HepG2 (cell line): ENCODE data around the gene CCDC88C. TPM values are rescaled to one million over a fixed set of nuclear protein-coding genes. Genes with fewer than 3 reads are reported as not detected.

Experiments
- ATAC-seq: fragments of 200-7000 bp; cut with Tn5 transposase; 3 replicates; pipeline ENCODE4 v1.9.1; 2020; ENCODE audit warnings: mild to moderate bottlenecking, moderate library complexity
- BruUV-seq: library from RNA; stranded (reverse); fragments of 400-500 nt; replicated peaks from 2 replicates; lab custom pipeline; 2021; lab: Mats Ljungman, UMichigan
- CTCF ChIA-PET: fragments of 300-600 bp; formaldehyde crosslinking; extraction: SDS; loops from one replicate; lab custom pipeline; 2021; ENCODE audit warnings: low total read pairs, inconsistent platforms, low intra/inter-chr PET ratio; lab: Yijun Ruan, JAX
- POLR2A ChIA-PET: fragments of 350-600 bp; sonication (Branson Sonifier 250); formaldehyde crosslinking; loops from one replicate; lab custom pipeline; 2020; ENCODE audit warnings: antibody characterized with exemption, inconsistent platforms; lab: Yijun Ruan, JAX
- DNase-seq: peaks from one replicate; pipeline ENCODE4 v3.0.0-alpha.2; 2015; ENCODE audit warnings: low spot score
- FAIRE-seq: peaks from 3 replicates; lab custom pipeline; 2011; peaks lifted over from hg19 to GRCh38; lab: Jason Lieb, UNC
- H2AFZ ChIP-seq: one replicate; pipeline ENCODE4 v1.6.1; 2011; ENCODE audit warnings: low read length, inconsistent platforms
- H3K27ac ChIP-seq: fragments of 300-600 bp; 3 replicates; pipeline ENCODE4 v1.8.0; 2011; ENCODE audit warnings: mixed run types, mild to moderate bottlenecking, mixed read lengths, low read length, inconsistent platforms; ENCODE audit not compliant: insufficient read depth; ENCODE audit errors: extremely low read length
- H3K27me3 ChIP-seq, 2 experiments: fragments of 200-600 bp in 1 of 2; 2 replicates in 1 of 2; 3 replicates in 1 of 2; pipeline versions ENCODE4 v1.6.0 to v1.8.0; 2011; ENCODE audit warnings: low read length in 2 of 2, mild to moderate bottlenecking in 2 of 2, moderate library complexity in 2 of 2, inconsistent platforms in 1 of 2; ENCODE audit not compliant: insufficient read depth in 2 of 2, control insufficient read depth in 1 of 2
- H3K36me3 ChIP-seq, 2 experiments: fragments of 200-600 bp in 1 of 2; replicated peaks in 1 of 2; 2 replicates in 1 of 2; 3 replicates in 1 of 2; pipeline versions ENCODE4 v1.5.1 to v1.8.0; 2011; ENCODE audit warnings: low read length in 2 of 2, inconsistent platforms in 1 of 2; ENCODE audit not compliant: insufficient read depth in 2 of 2, control insufficient read depth in 1 of 2
- H3K4me1 ChIP-seq: 2 replicates; pipeline ENCODE4 v1.5.1; 2012; ENCODE audit warnings: low read length, inconsistent platforms; ENCODE audit not compliant: insufficient read depth
- H3K4me2 ChIP-seq: 2 replicates; pipeline ENCODE4 v1.6.0; 2011; ENCODE audit warnings: low read depth, low read length, inconsistent platforms
- H3K4me3 ChIP-seq, 3 experiments: fragments of 200-600 bp in 1 of 3; sonication (generic), shearing (Covaris generic) in 1 of 3; replicated peaks in 1 of 3; 2 replicates each; pipeline ENCODE4 v1.5.1; 2011 to 2016; ENCODE audit warnings: low read length in 3 of 3, inconsistent platforms in 2 of 3, low read depth in 2 of 3, mild to moderate bottlenecking in 2 of 3, control low read depth in 1 of 3, mixed read lengths in 1 of 3; ENCODE audit not compliant: insufficient read depth in 1 of 3
- H3K79me2 ChIP-seq: one replicate; pipeline ENCODE4 v1.6.1; 2011; ENCODE audit warnings: low read length, inconsistent platforms; ENCODE audit not compliant: insufficient read depth
- H3K9ac ChIP-seq: 2 replicates; pipeline ENCODE4 v1.6.0; 2011; ENCODE audit warnings: mild to moderate bottlenecking, low read depth, low read length, inconsistent platforms; ENCODE audit not compliant: insufficient read depth
- H3K9me3 ChIP-seq: 2 replicates; pipeline ENCODE4 v1.5.1; 2012; ENCODE audit warnings: mild to moderate bottlenecking, low read length
- H4K20me1 ChIP-seq: 2 replicates; pipeline ENCODE4 v1.6.0; 2011; ENCODE audit warnings: inconsistent platforms, mild to moderate bottlenecking, low read length, moderate library complexity; ENCODE audit not compliant: insufficient read depth
- FIP1L1 ChIP-seq: fragments of 200-400 bp; formaldehyde crosslinking; IDR thresholded peaks from 2 replicates; pipeline ENCODE4 v1.6.1; 2018; ENCODE audit warnings: low read depth, mild to moderate bottlenecking, low read length, moderate library complexity, borderline replicate concordance; ENCODE audit not compliant: insufficient read depth
- JARID2 ChIP-seq: sonication (generic); formaldehyde crosslinking; IDR thresholded peaks from 2 replicates; pipeline ENCODE4 v1.8.1; 2023; ENCODE audit warnings: missing genetic modification reagents, inconsistent platforms; ENCODE audit not compliant: insufficient replicate concordance
- JUND ChIP-seq: sonication (generic); formaldehyde crosslinking; IDR thresholded peaks from 2 replicates; pipeline ENCODE4 v1.8.0; 2022; ENCODE audit warnings: mild to moderate bottlenecking, missing genetic modification reagents
- MTA3 ChIP-seq: sonication (generic); formaldehyde crosslinking; IDR thresholded peaks from 2 replicates; pipeline ENCODE4 v1.4.0; 2020; ENCODE audit warnings: missing genetic modification reagents
- PRMT3 ChIP-seq: sonication (generic); formaldehyde crosslinking; IDR thresholded peaks from 2 replicates; pipeline ENCODE4 v1.8.1; 2022; ENCODE audit warnings: low read depth, mild to moderate bottlenecking, moderate library complexity, missing genetic modification reagents, borderline replicate concordance
- RFX5 ChIP-seq: IDR thresholded peaks from 2 replicates; pipeline ENCODE4 v1.6.1; 2011; ENCODE audit warnings: low read depth, low read length, improper control_type of control experiment
- SETDB1 ChIP-seq: sonication (generic); formaldehyde crosslinking; IDR thresholded peaks from 2 replicates; pipeline ENCODE4 v1.5.1; 2020; ENCODE audit warnings: missing genetic modification reagents, mild to moderate bottlenecking, borderline replicate concordance
- ZNF607 ChIP-seq: sonication (generic); formaldehyde crosslinking; IDR thresholded peaks from 2 replicates; pipeline ENCODE4 v1.5.1; 2020; ENCODE audit warnings: missing genetic modification reagents, mild to moderate bottlenecking, borderline replicate concordance
- ZNF652 ChIP-seq: IDR thresholded peaks from 2 replicates; pipeline ENCODE4 v1.6.1; 2016; ENCODE audit warnings: low read depth, borderline replicate concordance
- WGBS: methylation state at CpG from one replicate; pipeline ENCODE4 v1.1.6; 2017; ENCODE audit warnings: low lambda C conversion rate; 5-methylcytosine and 5-hydroxymethylcytosine counted together
- in situ Hi-C: cut with HindIII; loops from 2 replicates; pipeline ENCODE4 v1.10.0; 2017; ENCODE audit warnings: low pct_unique_long_range_greater_than_20kb; ENCODE audit not compliant: extremely low pct_ligation_motif_present
- intact Hi-C: fragments of 100-400 bp; cut with micrococcal nuclease; formaldehyde crosslinking; loops from one replicate; pipeline ENCODE4 v1.10.0; 2022; ENCODE audit not compliant: unreplicated experiment
- polyA plus RNA-seq, 8 experiments: library from polyadenylated mRNA; depleted of rRNA in 3 of 8; stranded (reverse) in 7 of 8; unstranded in 1 of 8; fragments of >200 nt; fragmentation: Illumina TruSeq in 4 of 8; extraction: Trizol in 4 of 8; gene quantifications; 2 replicates each; pipeline versions ENCODE4 v1.2.1 to v1.2.3, GENCODE V29; 2011 to 2016; ENCODE audit warnings: low read depth in 4 of 8, missing spikeins in 1 of 8, mixed read lengths in 1 of 8; ENCODE audit not compliant: insufficient read depth in 1 of 8
- total RNA-seq, 5 experiments: library from RNA; depleted of rRNA; stranded (reverse); fragments of >200 nt; fragmentation: Illumina TruSeq; extraction: Trizol; gene quantifications; 2 replicates each; pipeline ENCODE4 v1.2.3, GENCODE V29; 2016; ENCODE audit warnings: low read depth in 1 of 5
- TF ChIP-seq, protein P1 (sequence below): sonication (generic); formaldehyde crosslinking; IDR thresholded peaks from one replicate; pipeline ENCODE4 v1.5.1; 2020; ENCODE audit warnings: mild to moderate bottlenecking, missing genetic modification reagents; ENCODE audit errors: not compliant biosample characterization
- TF ChIP-seq, protein P2 (sequence below): fragments of 450-650 bp; IDR thresholded peaks from 2 replicates; pipeline ENCODE4 v1.6.1; 2016
- TF ChIP-seq, protein P3 (sequence below): sonication (generic); formaldehyde crosslinking; IDR thresholded peaks from 2 replicates; pipeline ENCODE4 v1.4.0; 2020; ENCODE audit warnings: mild to moderate bottlenecking, missing genetic modification reagents, borderline replicate concordance

CCDC88C gene
- total and polyA plus RNA-seq, 2 of the 13 experiments (the other 11 are each of a cell fraction or from before 2014, with no cell fraction given): 3.6 to 11.7 TPM

DNA sequence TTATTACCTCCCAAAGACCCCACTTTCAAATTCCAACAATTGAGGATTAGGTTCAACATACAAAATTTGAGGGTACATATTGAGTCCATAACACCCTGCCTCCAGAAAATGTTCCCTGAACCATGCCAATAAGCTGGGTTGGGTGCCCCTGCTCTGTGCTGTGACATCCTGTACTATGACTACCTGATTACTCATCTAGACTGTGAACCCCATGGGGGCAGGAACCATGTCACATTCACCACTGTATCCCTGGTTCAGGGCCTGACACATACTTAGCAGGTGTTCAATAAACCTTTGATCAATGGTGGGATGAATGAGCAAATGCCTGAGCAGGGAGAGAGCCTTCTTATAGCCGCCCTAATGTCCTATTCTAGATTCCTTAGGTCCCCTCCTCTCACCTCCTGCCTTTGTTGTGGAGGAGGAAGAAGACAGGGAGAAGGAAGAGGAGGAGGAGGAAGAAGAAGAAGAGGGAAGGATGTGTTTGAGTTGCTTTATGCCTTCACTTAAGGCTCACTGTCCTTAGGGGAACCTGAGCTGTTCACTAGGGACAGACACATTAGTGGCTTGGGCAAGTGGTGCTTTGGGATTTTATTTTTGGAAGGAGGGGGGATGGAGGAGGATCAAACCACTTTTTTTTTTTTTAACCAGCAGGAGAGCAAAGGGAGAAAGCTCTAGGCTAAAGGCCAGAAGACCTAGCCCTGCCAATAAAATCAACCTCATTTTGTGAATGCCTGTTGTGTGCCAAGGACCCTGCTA is 194.4 kb downstream of the CCDC88C start:
- no peaks in the 10 kb centered on the region for H3K4me1 ChIP-seq
- ChIA-PET CTCF (no interaction called here), POLR2A (no interaction called here)
- H3K4me3 ChIP-seq: no peak overlapping the region
- no peaks in the 10 kb centered on the region; a peak in 1 of 5 replicates for H3K36me3 ChIP-seq
- in situ Hi-C loops: no loop called here
- DNase-seq (no peak), ATAC-seq (no peak), FAIRE-seq (no peak)
- no peak overlapping the region for H2AFZ ChIP-seq
- no peaks in the 10 kb centered on the region for H4K20me1 ChIP-seq
- WGBS: 100% methylated on average over 1 of the region's 1 CpG
- H3K27me3 ChIP-seq: no peaks in the 10 kb centered on the region
- H3K27ac ChIP-seq: no peak overlapping the region
- intact Hi-C loops: no loop called here
- H3K79me2 ChIP-seq: no peaks in the 10 kb centered on the region
- BruUV-seq: no TSS peak
- H3K4me2 ChIP-seq: no peak overlapping the region
- H3K9me3 ChIP-seq: no peaks in the 10 kb centered on the region
- no peak overlapping the region for H3K9ac ChIP-seq
- TF ChIP-seq FIP1L1: no peak
- TF ChIP-seq PRMT3: no peak
- TF ChIP-seq ZNF607 (CRISPR knock-in tag): no peak
- no peak for TF ChIP-seq JARID2
- no peak for TF ChIP-seq JUND
- TF ChIP-seq, protein P1, sequence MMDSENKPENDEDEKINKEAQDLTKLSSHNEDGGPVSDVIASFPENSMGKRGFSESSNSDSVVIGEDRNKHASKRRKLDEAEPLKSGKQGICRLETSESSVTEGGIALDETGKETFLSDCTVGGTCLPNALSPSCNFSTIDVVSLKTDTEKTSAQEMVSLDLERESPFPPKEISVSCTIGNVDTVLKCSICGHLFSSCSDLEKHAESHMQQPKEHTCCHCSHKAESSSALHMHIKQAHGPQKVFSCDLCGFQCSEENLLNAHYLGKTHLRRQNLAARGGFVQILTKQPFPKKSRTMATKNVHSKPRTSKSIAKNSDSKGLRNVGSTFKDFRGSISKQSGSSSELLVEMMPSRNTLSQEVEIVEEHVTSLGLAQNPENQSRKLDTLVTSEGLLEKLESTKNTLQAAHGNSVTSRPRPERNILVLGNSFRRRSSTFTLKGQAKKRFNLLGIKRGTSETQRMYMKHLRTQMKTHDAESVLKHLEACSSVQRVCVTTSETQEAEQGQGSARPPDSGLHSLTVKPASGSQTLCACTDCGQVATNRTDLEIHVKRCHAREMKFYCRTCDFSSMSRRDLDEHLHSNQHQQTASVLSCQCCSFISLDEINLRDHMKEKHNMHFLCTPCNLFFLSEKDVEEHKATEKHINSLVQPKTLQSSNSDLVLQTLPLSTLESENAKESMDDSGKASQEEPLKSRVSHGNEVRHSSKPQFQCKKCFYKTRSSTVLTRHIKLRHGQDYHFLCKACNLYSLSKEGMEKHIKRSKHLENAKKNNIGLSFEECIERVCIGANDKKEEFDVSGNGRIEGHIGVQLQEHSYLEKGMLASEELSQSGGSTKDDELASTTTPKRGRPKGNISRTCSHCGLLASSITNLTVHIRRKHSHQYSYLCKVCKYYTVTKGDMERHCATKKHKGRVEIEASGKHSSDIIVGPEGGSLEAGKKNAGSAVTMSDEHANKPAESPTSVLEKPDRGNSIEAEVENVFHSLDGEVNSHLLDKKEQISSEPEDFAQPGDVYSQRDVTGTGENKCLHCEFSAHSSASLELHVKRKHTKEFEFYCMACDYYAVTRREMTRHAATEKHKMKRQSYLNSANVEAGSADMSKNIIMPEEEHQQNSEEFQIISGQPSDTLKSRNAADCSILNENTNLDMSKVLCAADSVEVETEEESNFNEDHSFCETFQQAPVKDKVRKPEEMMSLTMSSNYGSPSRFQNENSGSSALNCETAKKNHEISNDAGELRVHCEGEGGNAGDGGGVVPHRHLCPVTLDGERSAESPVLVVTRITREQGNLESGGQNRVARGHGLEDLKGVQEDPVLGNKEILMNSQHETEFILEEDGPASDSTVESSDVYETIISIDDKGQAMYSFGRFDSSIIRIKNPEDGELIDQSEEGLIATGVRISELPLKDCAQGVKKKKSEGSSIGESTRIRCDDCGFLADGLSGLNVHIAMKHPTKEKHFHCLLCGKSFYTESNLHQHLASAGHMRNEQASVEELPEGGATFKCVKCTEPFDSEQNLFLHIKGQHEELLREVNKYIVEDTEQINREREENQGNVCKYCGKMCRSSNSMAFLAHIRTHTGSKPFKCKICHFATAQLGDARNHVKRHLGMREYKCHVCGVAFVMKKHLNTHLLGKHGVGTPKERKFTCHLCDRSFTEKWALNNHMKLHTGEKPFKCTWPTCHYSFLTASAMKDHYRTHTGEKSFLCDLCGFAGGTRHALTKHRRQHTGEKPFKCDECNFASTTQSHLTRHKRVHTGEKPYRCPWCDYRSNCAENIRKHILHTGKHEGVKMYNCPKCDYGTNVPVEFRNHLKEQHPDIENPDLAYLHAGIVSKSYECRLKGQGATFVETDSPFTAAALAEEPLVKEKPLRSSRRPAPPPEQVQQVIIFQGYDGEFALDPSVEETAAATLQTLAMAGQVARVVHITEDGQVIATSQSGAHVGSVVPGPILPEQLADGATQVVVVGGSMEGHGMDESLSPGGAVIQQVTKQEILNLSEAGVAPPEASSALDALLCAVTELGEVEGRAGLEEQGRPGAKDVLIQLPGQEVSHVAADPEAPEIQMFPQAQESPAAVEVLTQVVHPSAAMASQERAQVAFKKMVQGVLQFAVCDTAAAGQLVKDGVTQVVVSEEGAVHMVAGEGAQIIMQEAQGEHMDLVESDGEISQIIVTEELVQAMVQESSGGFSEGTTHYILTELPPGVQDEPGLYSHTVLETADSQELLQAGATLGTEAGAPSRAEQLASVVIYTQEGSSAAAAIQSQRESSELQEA (CRISPR knock-in tag): no peak
- TF ChIP-seq MTA3 (CRISPR knock-in tag): no peak
- TF ChIP-seq, protein P2, sequence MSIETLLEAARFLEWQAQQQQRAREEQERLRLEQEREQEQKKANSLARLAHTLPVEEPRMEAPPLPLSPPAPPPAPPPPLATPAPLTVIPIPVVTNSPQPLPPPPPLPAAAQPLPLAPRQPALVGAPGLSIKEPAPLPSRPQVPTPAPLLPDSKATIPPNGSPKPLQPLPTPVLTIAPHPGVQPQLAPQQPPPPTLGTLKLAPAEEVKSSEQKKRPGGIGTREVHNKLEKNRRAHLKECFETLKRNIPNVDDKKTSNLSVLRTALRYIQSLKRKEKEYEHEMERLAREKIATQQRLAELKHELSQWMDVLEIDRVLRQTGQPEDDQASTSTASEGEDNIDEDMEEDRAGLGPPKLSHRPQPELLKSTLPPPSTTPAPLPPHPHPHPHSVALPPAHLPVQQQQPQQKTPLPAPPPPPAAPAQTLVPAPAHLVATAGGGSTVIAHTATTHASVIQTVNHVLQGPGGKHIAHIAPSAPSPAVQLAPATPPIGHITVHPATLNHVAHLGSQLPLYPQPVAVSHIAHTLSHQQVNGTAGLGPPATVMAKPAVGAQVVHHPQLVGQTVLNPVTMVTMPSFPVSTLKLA: no peak
- TF ChIP-seq, protein P3, sequence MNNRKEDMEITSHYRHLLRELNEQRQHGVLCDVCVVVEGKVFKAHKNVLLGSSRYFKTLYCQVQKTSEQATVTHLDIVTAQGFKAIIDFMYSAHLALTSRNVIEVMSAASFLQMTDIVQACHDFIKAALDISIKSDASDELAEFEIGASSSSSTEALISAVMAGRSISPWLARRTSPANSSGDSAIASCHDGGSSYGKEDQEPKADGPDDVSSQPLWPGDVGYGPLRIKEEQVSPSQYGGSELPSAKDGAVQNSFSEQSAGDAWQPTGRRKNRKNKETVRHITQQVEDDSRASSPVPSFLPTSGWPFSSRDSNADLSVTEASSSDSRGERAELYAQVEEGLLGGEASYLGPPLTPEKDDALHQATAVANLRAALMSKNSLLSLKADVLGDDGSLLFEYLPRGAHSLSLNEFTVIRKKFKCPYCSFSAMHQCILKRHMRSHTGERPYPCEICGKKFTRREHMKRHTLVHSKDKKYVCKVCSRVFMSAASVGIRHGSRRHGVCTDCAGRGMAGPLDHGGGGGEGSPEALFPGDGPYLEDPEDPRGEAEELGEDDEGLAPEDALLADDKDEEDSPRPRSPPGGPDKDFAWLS (CRISPR knock-in tag): no peak
- no peak for TF ChIP-seq RFX5
- TF ChIP-seq SETDB1 (CRISPR knock-in tag): no peak
- no peak for TF ChIP-seq ZNF652
